Effector memory CD8-positive, alpha-beta T cell (primary cell): ENCODE results near the gene IL4R.
"Not testable (repeated sequence)": the region's sequence is repeated elsewhere in the genome, so short reads cannot be mapped to it uniquely, and the experiment has no call there.

ENCODE experiments used
- ATAC-seq: fragments of 150-1000 bp; cut with Tn5 transposase; replicated peaks from 2 replicates; pipeline ENCODE4 v1.10.0; 2021; ENCODE audit warnings: mild to moderate bottlenecking, moderate library complexity
- DNase-seq, 3 experiments: peaks; one replicate each; pipeline ENCODE4 v3.0.0; 2021
- H3K27ac Mint-ChIP-seq, 2 donors: one replicate each; pipeline ENCODE4 v1.8.0; 2022; ENCODE audit warnings: mild to moderate bottlenecking in 2 of 2, mixed read lengths in 2 of 2, moderate library complexity in 2 of 2
- H3K27me3 Mint-ChIP-seq, 2 donors: one replicate each; pipeline ENCODE4 v1.8.0; 2022; ENCODE audit warnings: mixed read lengths in 2 of 2
- H3K36me3 Mint-ChIP-seq: one replicate; pipeline ENCODE4 v1.8.0; 2022; ENCODE audit warnings: mild to moderate bottlenecking, moderate library complexity, mixed read lengths; ENCODE audit not compliant: insufficient read depth
- H3K4me1 Mint-ChIP-seq, 2 donors: one replicate each; pipeline ENCODE4 v1.8.0; 2022; ENCODE audit warnings: low read depth in 2 of 2, mixed read lengths in 2 of 2
- H3K4me3 Mint-ChIP-seq, 2 donors: one replicate each; pipeline ENCODE4 v1.8.0; 2022; ENCODE audit warnings: mild to moderate bottlenecking in 2 of 2, mixed read lengths in 2 of 2, moderate library complexity in 2 of 2
- H3K9me3 Mint-ChIP-seq, 2 donors: one replicate each; pipeline ENCODE4 v1.8.0; 2022; ENCODE audit warnings: mixed read lengths in 2 of 2

The IL4R gene

DNA sequence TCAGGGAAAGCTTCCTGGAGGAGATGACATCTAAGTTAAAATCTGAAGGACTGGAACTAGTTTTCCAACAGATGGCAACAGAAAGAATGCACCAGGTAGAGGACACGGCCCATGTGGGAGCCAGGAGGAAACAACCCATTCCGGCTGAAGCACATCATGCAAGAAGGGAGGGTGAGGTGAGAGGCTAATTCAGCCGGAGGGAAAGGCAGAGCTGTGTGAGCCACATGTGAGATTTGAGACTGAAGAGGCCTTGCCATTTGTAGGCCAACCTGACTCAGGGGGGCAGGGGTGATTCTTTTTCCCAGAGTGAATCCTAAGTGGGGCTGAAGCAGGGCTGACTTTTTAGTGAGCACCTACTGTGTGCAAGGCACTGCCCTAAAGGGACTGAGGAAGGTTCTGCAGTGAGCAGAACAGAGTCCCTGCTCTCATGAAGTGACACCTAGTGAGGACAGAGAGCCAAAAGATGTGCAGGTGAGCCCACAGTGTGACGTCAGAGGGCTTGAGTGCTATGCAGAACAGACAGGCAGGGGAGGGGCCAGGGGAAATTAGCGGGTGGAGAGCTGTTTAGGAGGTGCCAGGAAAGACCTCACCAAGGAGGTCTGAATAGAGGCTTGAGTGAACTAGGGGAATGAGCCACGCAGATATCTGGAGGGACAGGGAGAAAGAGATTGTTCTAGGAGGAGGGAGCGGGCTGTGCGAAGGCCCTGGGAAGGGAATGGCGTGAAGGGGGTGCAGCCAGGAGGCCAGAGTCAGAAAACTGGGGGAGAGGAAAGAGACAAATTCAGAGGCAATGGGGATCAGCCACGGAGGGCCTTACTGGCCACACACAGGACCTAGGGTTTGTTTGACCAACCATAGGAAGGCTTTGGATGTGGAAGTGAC, 68.4 kb downstream of the IL4R start:
- Mint-ChIP-seq H3K9me3 (peaks cover 1 to 11% of the 10 kb centered on the region in 2 donors), H3K27ac (no peak overlapping the region), H3K4me3 (no peak overlapping the region), H3K27me3 (no peaks in the 10 kb centered on the region), H3K36me3 (no peaks in the 10 kb centered on the region), H3K4me1 (peaks cover 16 to 21% of the 10 kb centered on the region in 2 donors)
- ATAC-seq: no peak
- DNase-seq: no peak

DNA sequence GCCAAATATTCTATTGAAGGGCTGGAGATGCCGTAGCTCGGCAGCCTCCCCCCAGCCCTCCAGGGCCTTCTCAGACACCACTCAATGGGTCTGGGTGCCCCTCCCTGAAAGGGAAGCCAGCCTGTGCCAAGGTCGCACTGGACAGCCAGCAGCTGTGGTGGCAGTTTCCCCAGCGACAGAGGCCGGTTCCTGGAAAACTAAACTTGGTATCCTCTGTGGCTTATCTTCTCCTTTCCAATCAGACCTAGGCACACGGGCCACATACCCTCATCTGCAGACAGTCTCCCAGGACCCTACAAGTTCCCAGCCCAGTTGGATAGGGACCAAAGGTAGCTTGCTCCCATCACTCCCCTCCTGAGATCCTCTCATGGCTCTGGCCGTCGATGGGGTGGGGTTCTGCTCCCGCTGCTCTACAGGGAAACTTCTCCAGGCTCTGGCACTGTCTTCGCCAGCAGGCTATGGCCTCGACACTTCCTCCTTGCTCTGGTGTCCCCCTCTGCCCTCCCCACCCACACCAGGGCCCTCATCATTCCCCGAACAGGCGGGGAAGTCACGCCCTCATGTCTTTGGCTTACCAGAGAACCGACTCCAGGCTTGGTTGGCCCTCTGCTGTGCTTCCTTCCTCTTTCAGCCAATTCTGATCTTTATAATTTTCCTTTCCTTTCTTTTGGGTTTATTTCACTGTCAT, 69.9 kb downstream of the IL4R start:
- peaks cover 0 to 7% of the 10 kb centered on the region in 2 donors for H3K27me3 Mint-ChIP-seq
- no peak for DNase-seq
- peaks cover 1 to 11% of the 10 kb centered on the region in 2 donors for H3K9me3 Mint-ChIP-seq
- no peak for ATAC-seq
- no peak overlapping the region for H3K4me3 Mint-ChIP-seq
- H3K27ac Mint-ChIP-seq: no peak overlapping the region
- H3K36me3 Mint-ChIP-seq: no peaks in the 10 kb centered on the region
- H3K4me1 Mint-ChIP-seq: peaks cover 3 to 9% of the 10 kb centered on the region in 2 donors

DNA sequence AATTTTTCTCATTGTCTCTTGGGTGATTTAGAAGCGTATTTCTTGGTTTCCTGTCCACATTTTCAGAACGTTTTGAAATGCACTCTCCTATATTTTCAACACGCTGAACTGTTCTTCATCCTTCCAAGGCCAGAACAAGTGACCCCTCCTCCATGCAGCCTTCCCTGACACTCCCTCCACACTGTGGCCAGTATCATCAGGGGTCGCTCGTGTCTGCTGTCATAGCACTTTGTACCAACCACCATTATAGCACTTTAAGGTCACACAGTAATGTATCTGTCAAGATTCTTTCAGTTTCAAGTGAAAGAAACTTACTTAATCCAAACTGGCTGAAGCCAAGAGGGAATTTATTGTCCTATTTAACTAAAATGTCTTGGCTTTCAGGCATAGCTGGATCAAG, 70.7 kb downstream of the IL4R start:
- H3K27ac Mint-ChIP-seq: no peak overlapping the region
- peaks cover 1 to 11% of the 10 kb centered on the region in 2 donors for H3K9me3 Mint-ChIP-seq
- no peak for ATAC-seq
- H3K4me3 Mint-ChIP-seq: no peak overlapping the region
- H3K27me3 Mint-ChIP-seq: peaks cover 0 to 7% of the 10 kb centered on the region in 2 donors
- H3K36me3 Mint-ChIP-seq: no peaks in the 10 kb centered on the region
- peaks cover 0 to 5% of the 10 kb centered on the region in 2 donors for H3K4me1 Mint-ChIP-seq
- no peak for DNase-seq

DNA sequence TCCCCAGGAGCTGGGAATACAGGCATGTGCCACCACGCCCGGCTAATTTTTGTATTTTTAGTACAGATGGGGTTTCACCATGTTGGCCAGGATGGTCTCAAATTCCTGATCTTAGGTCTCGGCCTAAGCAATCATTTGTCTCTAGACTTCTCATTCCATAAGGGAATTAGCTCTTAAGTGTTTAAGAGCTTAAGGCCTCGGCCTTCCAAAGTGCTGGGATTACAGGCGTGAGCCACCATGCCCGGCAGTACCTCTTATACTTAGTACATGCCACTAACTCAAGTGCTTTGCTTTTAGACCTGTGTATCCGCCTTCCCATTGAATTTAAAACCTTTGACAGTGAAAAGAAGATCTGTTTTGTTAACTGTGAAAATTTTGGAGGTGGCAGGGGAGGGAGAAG, 71.6 kb downstream of the IL4R start:
- Mint-ChIP-seq H3K27me3 (peaks cover 0 to 7% of the 10 kb centered on the region in 2 donors), H3K27ac (no peak overlapping the region), H3K4me3 (no peak overlapping the region), H3K9me3 (peaks cover 1 to 11% of the 10 kb centered on the region in 2 donors), H3K36me3 (no peaks in the 10 kb centered on the region), H3K4me1 (peaks cover 0 to 5% of the 10 kb centered on the region in 2 donors)
- DNase-seq (no peak), ATAC-seq (no peak)

DNA sequence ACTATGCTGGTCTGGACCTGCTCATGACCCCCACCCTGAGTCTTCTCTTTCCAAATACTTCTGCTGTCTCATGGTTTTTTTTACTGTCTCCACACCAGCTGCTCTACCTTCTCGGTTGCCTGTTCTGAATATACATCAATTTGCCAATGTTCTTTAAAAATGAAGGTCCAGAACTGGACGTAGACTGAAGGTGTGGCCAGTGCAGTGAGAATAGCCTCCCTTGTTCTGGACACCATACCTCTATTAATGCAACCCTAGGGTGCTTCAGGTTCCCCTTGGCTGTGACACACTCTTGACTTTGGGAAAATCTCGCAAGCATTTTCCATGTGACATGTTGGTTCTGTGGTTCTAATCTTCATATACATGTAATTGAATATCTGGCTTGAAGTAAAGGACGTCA, 72.9 kb downstream of the IL4R start:
- Mint-ChIP-seq H3K27ac (no peak overlapping the region), H3K36me3 (no peaks in the 10 kb centered on the region), H3K4me1 (peaks cover under 1 to 4% of the 10 kb centered on the region in 2 donors), H3K9me3 (peaks cover 1 to 11% of the 10 kb centered on the region in 2 donors), H3K4me3 (no peak overlapping the region), H3K27me3 (peaks cover 0 to 7% of the 10 kb centered on the region in 2 donors)
- ATAC-seq (no peak), DNase-seq (no peak)

DNA sequence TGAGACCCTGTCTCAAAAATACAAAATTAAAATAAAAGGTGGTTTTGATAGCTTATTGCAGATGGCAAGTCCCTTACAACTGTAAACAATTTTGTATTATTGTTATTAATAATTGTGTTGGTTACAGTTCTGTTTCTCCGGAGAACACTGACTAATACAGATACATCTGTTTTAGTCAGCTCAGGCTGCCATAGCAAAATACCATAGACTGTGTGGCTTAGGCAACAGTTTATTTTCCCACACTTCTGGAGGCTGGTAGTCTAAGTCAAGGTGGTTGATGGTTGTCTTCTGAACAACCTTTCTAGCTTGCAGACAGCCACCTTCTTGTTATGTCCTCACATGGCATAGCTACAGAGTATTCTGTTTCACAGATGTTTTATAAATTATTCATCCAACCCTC, 74.0 kb downstream of the IL4R start:
- no peak for DNase-seq
- peaks cover 1 to 11% of the 10 kb centered on the region in 2 donors for H3K9me3 Mint-ChIP-seq
- peaks cover 1 to 11% of the 10 kb centered on the region in 2 donors for H3K4me1 Mint-ChIP-seq
- ATAC-seq: no peak
- no peaks in the 10 kb centered on the region for H3K36me3 Mint-ChIP-seq
- peaks cover 0 to 7% of the 10 kb centered on the region in 2 donors for H3K27me3 Mint-ChIP-seq
- no peak overlapping the region for H3K27ac Mint-ChIP-seq
- H3K4me3 Mint-ChIP-seq: no peak overlapping the region

DNA sequence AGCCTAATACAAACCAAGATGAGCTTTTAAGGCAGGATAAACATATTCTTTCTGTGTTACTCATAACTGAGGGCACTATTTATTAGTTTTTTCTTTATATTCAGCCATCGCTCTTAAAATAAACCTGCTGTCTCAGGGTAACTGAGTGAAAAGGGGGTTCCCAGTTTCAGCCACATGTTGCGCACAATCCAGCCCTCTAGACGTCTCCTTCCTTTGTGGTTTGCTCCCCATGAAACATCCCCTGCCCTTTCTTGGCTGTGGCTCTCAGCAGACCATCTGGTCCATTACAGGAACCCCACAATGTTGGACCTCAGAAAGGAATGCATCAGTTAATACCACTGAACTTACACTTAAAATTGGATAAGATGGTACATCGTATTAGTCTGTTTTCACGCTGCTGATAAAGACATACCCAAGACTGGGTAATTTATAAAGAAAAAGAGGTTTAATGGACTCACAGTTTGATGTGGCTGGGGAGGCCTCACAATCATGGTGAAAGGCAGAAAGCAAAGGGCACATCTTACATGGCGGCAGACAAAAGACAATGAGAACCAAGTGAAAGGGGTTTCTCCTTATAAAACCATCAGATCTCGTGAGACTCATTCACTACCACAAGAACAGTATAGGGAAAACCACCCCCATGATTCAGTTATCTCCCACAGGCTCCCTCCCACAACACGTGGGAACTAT, 75.6 kb downstream of the IL4R start:
- DNase-seq (no peak), ATAC-seq (peak; percentile 26)
- no peak overlapping the region for H3K27ac Mint-ChIP-seq
- H3K27me3 Mint-ChIP-seq: peaks cover 0 to 7% of the 10 kb centered on the region in 2 donors
- no peaks in the 10 kb centered on the region for H3K36me3 Mint-ChIP-seq
- no peak overlapping the region for H3K4me3 Mint-ChIP-seq
- H3K4me1 Mint-ChIP-seq: peaks cover 9 to 24% of the 10 kb centered on the region in 2 donors
- H3K9me3 Mint-ChIP-seq: peaks cover 0 to 5% of the 10 kb centered on the region in 2 donors

DNA sequence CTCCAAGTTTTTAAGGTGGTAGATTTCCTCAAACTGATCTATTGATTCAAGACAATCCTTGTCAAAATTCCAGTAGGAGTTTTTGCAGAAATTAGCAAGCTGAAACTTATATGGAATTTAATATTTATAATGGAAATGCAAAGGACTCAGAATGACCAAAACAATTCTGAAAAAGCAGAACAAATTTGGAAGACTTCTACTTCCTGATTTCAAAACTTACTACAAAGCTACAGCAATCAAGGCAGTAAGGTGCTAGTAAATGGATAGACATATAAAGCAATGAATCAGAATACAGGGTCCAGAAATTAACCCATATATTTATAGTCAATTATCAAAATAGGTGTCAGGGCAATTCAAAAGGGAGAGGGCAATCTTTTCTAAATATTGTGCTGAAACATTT, 76.4 kb downstream of the IL4R start:
- no peak overlapping the region for H3K27ac Mint-ChIP-seq
- no peak for ATAC-seq
- H3K36me3 Mint-ChIP-seq: no peaks in the 10 kb centered on the region
- DNase-seq: no peak
- no peak overlapping the region for H3K4me3 Mint-ChIP-seq
- H3K9me3 Mint-ChIP-seq: peaks cover 0 to 9% of the 10 kb centered on the region in 2 donors
- H3K27me3 Mint-ChIP-seq: peaks cover 0 to 7% of the 10 kb centered on the region in 2 donors
- peaks cover 11 to 26% of the 10 kb centered on the region in 2 donors for H3K4me1 Mint-ChIP-seq

DNA sequence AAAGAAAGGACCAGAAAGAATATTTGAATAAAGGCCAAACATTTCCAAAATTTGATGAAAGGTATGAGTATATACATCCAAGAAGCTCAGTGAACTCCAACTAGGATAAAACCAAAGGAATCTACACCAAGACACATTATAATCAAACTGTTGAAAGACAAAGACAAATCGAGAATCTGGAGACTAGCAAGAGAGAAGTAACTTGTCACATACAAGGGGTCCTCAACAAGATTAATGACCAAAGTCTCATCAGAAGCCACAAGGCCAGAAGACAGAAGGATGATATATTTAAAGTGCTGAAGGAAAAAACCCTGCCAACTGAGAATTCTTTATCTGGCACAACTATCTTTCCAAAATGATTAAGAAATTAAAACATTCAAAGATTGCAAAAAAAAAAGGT, 78.9 kb downstream of the IL4R start:
- H3K4me3 Mint-ChIP-seq: peak overlapping the region in 1 of 2 donors; percentile 18
- H3K9me3 Mint-ChIP-seq: peaks cover 0 to 10% of the 10 kb centered on the region in 2 donors
- DNase-seq: no peak
- H3K36me3 Mint-ChIP-seq: no peaks in the 10 kb centered on the region
- H3K27ac Mint-ChIP-seq: peak overlapping the region in 1 of 2 donors; percentile 90
- ATAC-seq: no peak
- H3K4me1 Mint-ChIP-seq: peaks cover 11 to 26% of the 10 kb centered on the region in 2 donors
- H3K27me3 Mint-ChIP-seq: peaks cover 0 to 7% of the 10 kb centered on the region in 2 donors

DNA sequence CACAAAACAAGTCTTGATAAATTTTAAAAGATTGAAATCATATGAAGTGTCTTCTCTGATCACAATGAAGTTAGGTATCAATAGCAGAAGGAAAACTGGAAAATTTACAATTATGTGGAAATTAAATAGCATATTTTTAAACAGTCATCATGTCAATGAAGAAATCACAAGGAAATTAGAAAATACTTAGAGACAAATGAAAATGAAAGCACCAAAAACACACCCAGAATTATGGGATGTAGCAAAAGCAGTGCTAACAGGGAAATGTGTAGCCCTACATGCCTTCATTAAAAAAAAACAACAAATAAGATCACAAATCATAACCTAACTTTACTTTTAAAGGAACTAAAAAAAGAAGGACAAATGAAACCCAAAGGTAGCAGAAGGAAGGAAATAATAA, 80.7 kb downstream of the IL4R start:
- Mint-ChIP-seq H3K4me3 (no peak overlapping the region), H3K27ac (peak overlapping the region in 1 of 2 donors; percentile 17), H3K9me3 (peaks cover 0 to 10% of the 10 kb centered on the region in 2 donors), H3K4me1 (peaks cover 13 to 29% of the 10 kb centered on the region in 2 donors), H3K27me3 (no peaks in the 10 kb centered on the region), H3K36me3 (no peaks in the 10 kb centered on the region)
- DNase-seq (no peak), ATAC-seq (no peak)

DNA sequence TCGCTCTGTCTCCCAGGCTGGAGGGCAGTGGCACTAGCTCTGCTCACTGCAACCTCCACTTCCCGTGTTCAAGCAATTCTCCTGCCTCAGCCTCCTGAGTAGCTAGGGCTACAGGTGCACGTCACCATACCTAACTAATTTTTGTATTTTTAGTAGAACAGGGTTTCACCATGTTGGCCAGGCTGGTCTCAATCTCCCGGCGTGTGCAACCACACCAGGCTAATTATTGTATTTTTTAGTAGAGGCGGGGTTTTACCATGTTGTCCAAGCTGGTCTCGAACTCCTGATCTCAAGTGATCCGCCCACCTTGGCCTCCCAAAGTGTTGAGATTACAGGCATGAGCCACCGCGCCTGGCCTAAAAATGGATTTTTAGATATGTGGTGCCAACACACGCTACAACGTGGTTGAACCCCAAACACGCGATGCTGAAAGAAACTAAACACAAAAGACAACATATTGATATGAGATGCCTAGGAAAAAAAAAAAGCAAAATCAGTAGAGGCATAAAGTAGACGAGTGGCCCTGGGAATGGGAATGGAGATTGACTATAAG, 84.6 kb downstream of the IL4R start:
- Mint-ChIP-seq H3K4me1 (peaks cover 39 to 41% of the 10 kb centered on the region in 2 donors), H3K9me3 (peaks cover 0 to 10% of the 10 kb centered on the region in 2 donors), H3K36me3 (peaks cover 19% of the 10 kb centered on the region)
- not testable (repeated sequence) for ATAC-seq, H3K27me3 Mint-ChIP-seq, DNase-seq, H3K27ac Mint-ChIP-seq, H3K4me3 Mint-ChIP-seq

DNA sequence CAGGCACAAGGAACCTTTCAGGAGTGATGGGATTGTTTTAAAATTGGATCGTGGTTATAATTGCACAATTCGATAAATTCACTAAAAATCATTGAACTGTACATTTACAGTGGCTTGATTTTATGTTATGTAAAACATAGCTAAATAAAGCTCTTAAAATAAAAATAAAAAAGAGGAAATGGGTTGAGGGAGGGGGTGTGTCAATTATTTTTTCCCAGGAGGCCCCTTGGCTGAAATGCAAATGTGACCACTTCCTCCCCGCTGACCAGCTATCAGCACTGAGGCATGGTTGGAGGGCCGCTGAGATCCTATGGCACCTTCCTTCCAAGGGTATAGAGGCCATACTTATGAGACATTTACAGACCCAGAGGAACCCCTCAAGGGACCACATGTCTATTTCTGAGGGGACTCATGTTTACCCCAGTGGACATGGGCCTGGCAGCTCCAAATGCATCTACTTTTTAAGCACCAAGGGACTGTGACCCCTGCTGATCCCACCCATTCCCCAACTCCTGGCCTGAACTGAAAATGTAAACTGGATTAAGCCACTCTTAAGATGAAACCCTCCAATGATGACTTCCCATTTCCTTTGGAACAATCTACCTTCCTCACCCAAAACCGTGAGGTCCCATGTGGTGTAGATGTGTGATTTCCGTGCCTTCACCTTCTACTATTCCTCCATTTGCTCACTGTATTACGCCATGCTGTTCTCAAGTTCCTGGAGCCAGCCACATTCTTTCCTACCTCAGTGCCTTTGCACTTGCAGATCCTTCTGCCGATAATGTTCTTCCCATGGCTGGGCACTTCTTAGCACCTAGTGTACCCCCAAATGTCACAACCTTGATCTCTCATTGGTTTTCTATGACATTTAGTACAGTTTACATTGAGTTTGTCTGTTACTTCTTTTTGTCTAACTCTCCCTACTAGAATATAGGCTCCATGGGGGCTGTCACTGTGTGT, 85.4 kb downstream of the IL4R start:
- DNase-seq (no peak), ATAC-seq (no peak)
- Mint-ChIP-seq H3K4me1 (peaks cover 41 to 43% of the 10 kb centered on the region in 2 donors), H3K4me3 (no peak overlapping the region), H3K36me3 (peaks cover 26% of the 10 kb centered on the region), H3K27ac (peak overlapping the region; percentile 9 to 52), H3K9me3 (peaks cover 0 to 10% of the 10 kb centered on the region in 2 donors), H3K27me3 (no peaks in the 10 kb centered on the region)
